Measurements from ENCODE around the gene CALM1. TPM values are rescaled to one million over a fixed set of nuclear protein-coding genes. Genes with fewer than 3 reads are reported as not detected.

Gene CALM1
- total RNA-seq, 1 donor from 2014 or later, result 1,262 TPM

- DNase-seq (ENCODE audit: low read depth, low spot score), result no peak
These were observed 10.4 kb downstream of the CALM1 start for GRCh38 chr14:90407230-90407629.

GRCh38 chr14:90408713-90409112 is 11.9 kb downstream of the CALM1 start:
- no peak for DNase-seq (ENCODE audit: low read depth, low spot score)

- peak; percentile 99 for DNase-seq (ENCODE audit: low read depth, low spot score)
These were observed 12.4 kb downstream of the CALM1 start for GRCh38 chr14:90409209-90409730.

GRCh38 chr14:90412058-90412457 is 15.2 kb downstream of the CALM1 start:
- no peak for DNase-seq (ENCODE audit: low read depth, low spot score)

GRCh38 chr14:90416720-90417119 is 19.9 kb downstream of the CALM1 start:
- DNase-seq (ENCODE audit: low read depth, low spot score), result peak; percentile 58

- DNase-seq (ENCODE audit: low read depth, low spot score), result no peak
These were observed 21.2 kb downstream of the CALM1 start for GRCh38 chr14:90418053-90418452.

GRCh38 chr14:90419200-90419599 is 22.4 kb downstream of the CALM1 start:
- DNase-seq (ENCODE audit: low read depth, low spot score), result peak; percentile 98

GRCh38 chr14:90421001-90421631 is 24.3 kb downstream of the CALM1 start:
- DNase-seq (ENCODE audit: low read depth, low spot score), result no peak

GRCh38 chr14:90421632-90422020 is 24.8 kb downstream of the CALM1 start:
- DNase-seq (ENCODE audit: low read depth, low spot score), result no peak

GRCh38 chr14:90423166-90423565 is 26.3 kb downstream of the CALM1 start:
- no peak for DNase-seq (ENCODE audit: low read depth, low spot score)

GRCh38 chr14:90424075-90424474 is 27.2 kb downstream of the CALM1 start:
- DNase-seq (ENCODE audit: low read depth, low spot score), result no peak

GRCh38 chr14:90424686-90425372 is 28.0 kb downstream of the CALM1 start:
- no peak for DNase-seq (ENCODE audit: low read depth, low spot score)

- DNase-seq (ENCODE audit: low read depth, low spot score), result no peak
These were observed 28.6 kb downstream of the CALM1 start for GRCh38 chr14:90425373-90425879.

GRCh38 chr14:90426031-90426540 is 29.3 kb downstream of the CALM1 start:
- DNase-seq (ENCODE audit: low read depth, low spot score), result no peak

GRCh38 chr14:90426663-90427062 is 29.8 kb downstream of the CALM1 start:
- DNase-seq (ENCODE audit: low read depth, low spot score), result no peak

GRCh38 chr14:90427848-90428426 is 31.1 kb downstream of the CALM1 start:
- DNase-seq (ENCODE audit: low read depth, low spot score), result no peak

- no peak for DNase-seq (ENCODE audit: low read depth, low spot score)
These were observed 31.8 kb downstream of the CALM1 start for GRCh38 chr14:90428676-90429075.

GRCh38 chr14:90429236-90429635 is 32.4 kb downstream of the CALM1 start:
- no peak for DNase-seq (ENCODE audit: low read depth, low spot score)

GRCh38 chr14:90429754-90430153 is 32.9 kb downstream of the CALM1 start:
- no peak for DNase-seq (ENCODE audit: low read depth, low spot score)

- no peak for DNase-seq (ENCODE audit: low read depth, low spot score)
These were observed 37.7 kb downstream of the CALM1 start for GRCh38 chr14:90434370-90435020.

GRCh38 chr14:90438841-90439240 is 42.0 kb downstream of the CALM1 start:
- DNase-seq (ENCODE audit: low read depth, low spot score), result no peak

GRCh38 chr14:90440021-90440451 is 43.2 kb downstream of the CALM1 start:
- DNase-seq (ENCODE audit: low read depth, low spot score), result no peak
